Panc1 (cell line): ENCODE data around the gene KIF4A. TPM values are rescaled to one million over a fixed set of nuclear protein-coding genes. Genes with fewer than 3 reads are reported as not detected.
"Not testable (repeated sequence)": the region's sequence is repeated elsewhere in the genome, so short reads cannot be mapped to it uniquely, and the experiment has no call there.

Experiments
- ATAC-seq: fragments of 200-7000 bp; cut with Tn5 transposase; 2 replicates; pipeline ENCODE4 v1.9.1; 2020; ENCODE audit warnings: mild to moderate bottlenecking, moderate library complexity
- BruUV-seq: library from RNA; stranded (reverse); fragments of 400-500 nt; replicated peaks from 2 replicates; lab custom pipeline; 2021; lab: Mats Ljungman, UMichigan
- CTCF ChIA-PET: fragments of 300-600 bp; sonication (Branson Sonifier 250); formaldehyde crosslinking; loops from one replicate; lab custom pipeline; 2022; ENCODE audit warnings: antibody characterized with exemption; lab: Charles Lee
- POLR2A ChIA-PET: fragments of 300-600 bp; sonication (Branson Sonifier 250); formaldehyde crosslinking; loops from one replicate; lab custom pipeline; 2022; ENCODE audit warnings: antibody characterized with exemption; lab: Charles Lee
- DNase-seq: peaks from one replicate; pipeline ENCODE4 v3.0.0-alpha.2; 2010; ENCODE audit warnings: low read depth, low spot score
- H3K27ac ChIP-seq: 2 replicates; pipeline ENCODE4 v1.5.1; 2011; ENCODE audit warnings: mild to moderate bottlenecking, low read length, inconsistent platforms
- H3K27me3 ChIP-seq: fragments of 200-500 bp; sonication (Bioruptor generic); 2 replicates; pipeline ENCODE4 v1.6.0; 2014; ENCODE audit warnings: low read length, inconsistent platforms; ENCODE audit not compliant: control insufficient read depth, insufficient read depth
- H3K36me3 ChIP-seq: fragments of 200-500 bp; sonication (Bioruptor generic); 2 replicates; pipeline ENCODE4 v1.5.1; 2014; ENCODE audit warnings: inconsistent platforms, mild to moderate bottlenecking, low read length, moderate library complexity; ENCODE audit not compliant: control insufficient read depth, insufficient read depth
- H3K4me1 ChIP-seq: 2 replicates; pipeline ENCODE4 v1.5.1; 2011; ENCODE audit warnings: inconsistent platforms, mild to moderate bottlenecking, low read length, moderate library complexity; ENCODE audit not compliant: control insufficient read depth, insufficient read depth
- H3K4me3 ChIP-seq, 2 experiments: 2 replicates each; pipeline ENCODE4 v1.5.1; 2011 to 2012; ENCODE audit warnings: low read depth in 2 of 2, low read length in 2 of 2, mild to moderate bottlenecking in 2 of 2, inconsistent platforms in 1 of 2, moderate library complexity in 1 of 2
- H3K9me3 ChIP-seq: fragments of 200-500 bp; sonication (Bioruptor generic); 2 replicates; pipeline ENCODE4 v1.5.1; 2014; ENCODE audit warnings: low read depth, mild to moderate bottlenecking, inconsistent platforms, low read length, moderate library complexity; ENCODE audit not compliant: control insufficient read depth, insufficient read depth
- CTCF ChIP-seq: fragments of 450-650 bp; IDR thresholded peaks from 2 replicates; pipeline ENCODE4 v1.5.1; 2017; ENCODE audit warnings: mild to moderate bottlenecking
- POLR2AphosphoS5 ChIP-seq: IDR thresholded peaks from 2 replicates; pipeline ENCODE4 v1.6.1; 2012; ENCODE audit warnings: mild to moderate bottlenecking, low read depth, low read length, moderate library complexity
- REST ChIP-seq, 2 experiments: IDR thresholded peaks; 2 replicates each; pipeline ENCODE4 v1.6.1; 2011 to 2012; ENCODE audit warnings: low read depth in 2 of 2, control low read depth in 1 of 2, low read length in 1 of 2, mild to moderate bottlenecking in 1 of 2, moderate library complexity in 1 of 2; ENCODE audit not compliant: insufficient read depth in 1 of 2
- SIN3A ChIP-seq: IDR thresholded peaks from 2 replicates; pipeline ENCODE4 v1.6.1; 2012; ENCODE audit warnings: low read depth, mild to moderate bottlenecking, low read length, moderate library complexity, borderline replicate concordance; ENCODE audit not compliant: insufficient read depth
- TCF7L2 ChIP-seq: IDR thresholded peaks from 2 replicates; pipeline ENCODE4 v1.6.1; 2011; ENCODE audit warnings: mild to moderate bottlenecking, low read depth, low read length, inconsistent platforms
- in situ Hi-C: cut with HindIII; loops from 2 replicates; pipeline ENCODE4 v1.10.0; 2016; ENCODE audit warnings: low sequenced_read_pairs, low pct_unique_long_range_greater_than_20kb
- intact Hi-C: fragments of 100-400 bp; cut with micrococcal nuclease; formaldehyde crosslinking; loops from one replicate; pipeline ENCODE4 v1.10.0; 2022; ENCODE audit not compliant: unreplicated experiment
- total RNA-seq: library from RNA; stranded (reverse); gene quantifications from one replicate; pipeline ENCODE4 v1.2.1, GENCODE V29; 2021; ENCODE audit not compliant: unreplicated experiment

KIF4A gene
- total RNA-seq, 1 experiment from 2014 or later, result 62.6 TPM

- ATAC-seq (no peak), DNase-seq (no peak)
- intact Hi-C loops, result no loop called here
- no TSS peak for BruUV-seq
- Histone ChIP-seq H3K27me3 (no peaks in the 10 kb centered on the region), H3K36me3 (peaks cover 32% of the 10 kb centered on the region), H3K27ac (no peak overlapping the region), H3K9me3 (no peaks in the 10 kb centered on the region), H3K4me1 (no peaks in the 10 kb centered on the region), H3K4me3 (no peak overlapping the region)
- ChIA-PET POLR2A (no interaction called here), CTCF (no interaction called here)
- in situ Hi-C loops, result no loop called here
- TF ChIP-seq REST (IDR thresholded peaks at IDR 0.05; ENCODE audit: insufficient read depth in 1 of 2, low read depth in 2 of 2, low read length in 1 of 2) (no peak), TCF7L2 (no peak), SIN3A (no peak), CTCF (no peak), POLR2AphosphoS5 (no peak)
Measured at GRCh38 chrX:70301716-70302115, 11.8 kb downstream of the KIF4A start.

- TF ChIP-seq SIN3A (no peak), POLR2AphosphoS5 (no peak)
- no TSS peak for BruUV-seq
- Histone ChIP-seq H3K27ac (no peak overlapping the region), H3K27me3 (no peaks in the 10 kb centered on the region), H3K4me1 (no peaks in the 10 kb centered on the region), H3K9me3 (no peaks in the 10 kb centered on the region), H3K36me3 (peaks cover 10% of the 10 kb centered on the region; the same call in 1 of the 2 replicates), H3K4me3 (no peak overlapping the region)
- DNase-seq, result no peak
- intact Hi-C loops, result no loop called here
- ATAC-seq, result no peak
- ChIA-PET POLR2A (no interaction called here), CTCF (no interaction called here)
- in situ Hi-C loops, result no loop called here
Measured at GRCh38 chrX:70313503-70313902, 23.6 kb downstream of the KIF4A start.

GRCh38 chrX:70322784-70323183, 32.9 kb downstream of the KIF4A start:
- no peaks in the 10 kb centered on the region for H3K9me3 ChIP-seq
- no peaks in the 10 kb centered on the region; the same call in 1 of the 2 replicates for H3K36me3 ChIP-seq
- ChIA-PET POLR2A (no interaction called here), CTCF (no interaction called here)
- in situ Hi-C loops (no loop called here), intact Hi-C loops (no loop called here)
- H3K4me3 ChIP-seq, result no peak overlapping the region
- no peak for ATAC-seq
- BruUV-seq, result no TSS peak
- H3K27me3 ChIP-seq, result no peaks in the 10 kb centered on the region
- no peak for TF ChIP-seq POLR2AphosphoS5
- no peak overlapping the region for H3K27ac ChIP-seq
- no peak for DNase-seq
- H3K4me1 ChIP-seq, result no peaks in the 10 kb centered on the region

- POLR2A ChIA-PET, BruUV-seq, in situ Hi-C loops, ATAC-seq, H3K9me3 ChIP-seq, H3K4me1 ChIP-seq, H3K4me3 ChIP-seq, H3K27me3 ChIP-seq, CTCF ChIA-PET, H3K36me3 ChIP-seq, intact Hi-C loops, DNase-seq, H3K27ac ChIP-seq: not testable (repeated sequence)
Measured at GRCh38 chrX:70323628-70324027, 33.7 kb downstream of the KIF4A start.
